ENCODE results near the gene RNASEH2A. TPM values are rescaled to one million over a fixed set of nuclear protein-coding genes. Genes with fewer than 3 reads are reported as not detected.

The RNASEH2A gene
- total RNA-seq, 1 experiment from 2014 or later = 72.9 TPM

DNA sequence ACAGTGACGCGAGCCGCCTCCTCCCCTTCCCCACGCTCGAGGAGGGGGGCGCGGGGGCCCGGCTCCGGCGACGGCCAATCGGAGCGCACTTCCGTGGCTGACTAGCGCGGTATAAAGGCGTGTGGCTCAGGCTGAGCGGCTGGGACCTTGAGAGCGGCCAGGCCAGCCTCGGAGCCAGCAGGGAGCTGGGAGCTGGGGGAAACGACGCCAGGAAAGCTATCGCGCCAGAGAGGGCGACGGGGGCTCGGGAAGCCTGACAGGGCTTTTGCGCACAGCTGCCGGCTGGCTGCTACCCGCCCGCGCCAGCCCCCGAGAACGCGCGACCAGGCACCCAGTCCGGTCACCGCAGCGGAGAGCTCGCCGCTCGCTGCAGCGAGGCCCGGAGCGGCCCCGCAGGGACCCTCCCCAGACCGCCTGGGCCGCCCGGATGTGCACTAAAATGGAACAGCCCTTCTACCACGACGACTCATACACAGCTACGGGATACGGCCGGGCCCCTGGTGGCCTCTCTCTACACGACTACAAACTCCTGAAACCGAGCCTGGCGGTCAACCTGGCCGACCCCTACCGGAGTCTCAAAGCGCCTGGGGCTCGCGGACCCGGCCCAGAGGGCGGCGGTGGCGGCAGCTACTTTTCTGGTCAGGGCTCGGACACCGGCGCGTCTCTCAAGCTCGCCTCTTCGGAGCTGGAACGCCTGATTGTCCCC lies 14.9 kb upstream of the RNASEH2A start, which contains the start of gene JUNB:
JUNB (plus strand) TSS at position 142 of the 706 bp plus-strand sequence; CDS start at position 428, 286 bp downstream.
- ATAC-seq = peak; percentile 17
- H3K9me3 Mint-ChIP-seq = no peaks in the 10 kb centered on the region
- no peaks in the 10 kb centered on the region for H3K36me3 Mint-ChIP-seq
- peaks cover 39% of the 10 kb centered on the region for H3K4me1 Mint-ChIP-seq
- peak within 1 kb of the TSS; percentile 84 for H3K4me3 Mint-ChIP-seq
- POLR2A ChIA-PET = interaction anchor here (0.6 to 3.1 kb wide), 10 partner anchors 8 to 174 kb away, joined by 3 to 29 read pairs (median 4); partner anchors contain the start of genes DNASE2, HOOK2, PRDX2 and RNASEH2A
- peak within 1 kb of the TSS; percentile 79 for H3K27ac Mint-ChIP-seq
- H3K27me3 Mint-ChIP-seq (ENCODE audit: low read depth) = peaks cover 32% of the 10 kb centered on the region
- CTCF ChIA-PET = interaction anchor here (0.9 to 14.0 kb wide), 10 partner anchors 10 to 119 kb away, joined by 3 to 341 read pairs (median 8); partner anchors contain the start of genes HOOK2, PRDX2 and THSD8
- peak; percentile 81 for DNase-seq (ENCODE audit: low spot score)
- TF ChIP-seq NFATC4 (CRISPR knock-in tag; IDR thresholded peaks at IDR 0.05) (no peak), NFE2L1 (CRISPR knock-in tag; IDR thresholded peaks at IDR 0.05) (no peak), ZNF425 (CRISPR knock-in tag; conservative IDR thresholded peaks at IDR 0.05) (no peak), NFYB (CRISPR knock-in tag; conservative IDR thresholded peaks at IDR 0.05; ENCODE audit: low read depth) (0 out of 2 replicates have a peak, but pooled peaks have one; percentile 41), E2F1 (CRISPR knock-in tag; IDR thresholded peaks at IDR 0.05) (peak; percentile 40; the same call in 1 of the 2 replicates), ZNF263 (CRISPR knock-in tag; IDR thresholded peaks at IDR 0.05; ENCODE audit: low read depth) (no peak), CREB1 (CRISPR knock-in tag; IDR thresholded peaks at IDR 0.05) (no peak), MLX (CRISPR knock-in tag; IDR thresholded peaks at IDR 0.05) (no peak), SP1 (CRISPR knock-in tag; conservative IDR thresholded peaks at IDR 0.05) (peak; percentile 64; the same call in 1 of the 2 replicates), TEAD4 (CRISPR knock-in tag; IDR thresholded peaks at IDR 0.05) (peak; percentile 48; the same call in 1 of the 2 replicates), SMAD3 (CRISPR knock-in tag; IDR thresholded peaks at IDR 0.05; ENCODE audit: borderline replicate concordance) (no peak; the same call in 1 of the 2 replicates), ATF2 (CRISPR knock-in tag; IDR thresholded peaks at IDR 0.05; ENCODE audit: borderline replicate concordance, low read depth) (no peak)
- TF ChIP-seq, protein P1, sequence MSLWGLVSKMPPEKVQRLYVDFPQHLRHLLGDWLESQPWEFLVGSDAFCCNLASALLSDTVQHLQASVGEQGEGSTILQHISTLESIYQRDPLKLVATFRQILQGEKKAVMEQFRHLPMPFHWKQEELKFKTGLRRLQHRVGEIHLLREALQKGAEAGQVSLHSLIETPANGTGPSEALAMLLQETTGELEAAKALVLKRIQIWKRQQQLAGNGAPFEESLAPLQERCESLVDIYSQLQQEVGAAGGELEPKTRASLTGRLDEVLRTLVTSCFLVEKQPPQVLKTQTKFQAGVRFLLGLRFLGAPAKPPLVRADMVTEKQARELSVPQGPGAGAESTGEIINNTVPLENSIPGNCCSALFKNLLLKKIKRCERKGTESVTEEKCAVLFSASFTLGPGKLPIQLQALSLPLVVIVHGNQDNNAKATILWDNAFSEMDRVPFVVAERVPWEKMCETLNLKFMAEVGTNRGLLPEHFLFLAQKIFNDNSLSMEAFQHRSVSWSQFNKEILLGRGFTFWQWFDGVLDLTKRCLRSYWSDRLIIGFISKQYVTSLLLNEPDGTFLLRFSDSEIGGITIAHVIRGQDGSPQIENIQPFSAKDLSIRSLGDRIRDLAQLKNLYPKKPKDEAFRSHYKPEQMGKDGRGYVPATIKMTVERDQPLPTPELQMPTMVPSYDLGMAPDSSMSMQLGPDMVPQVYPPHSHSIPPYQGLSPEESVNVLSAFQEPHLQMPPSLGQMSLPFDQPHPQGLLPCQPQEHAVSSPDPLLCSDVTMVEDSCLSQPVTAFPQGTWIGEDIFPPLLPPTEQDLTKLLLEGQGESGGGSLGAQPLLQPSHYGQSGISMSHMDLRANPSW (CRISPR knock-in tag; conservative IDR thresholded peaks at IDR 0.05; ENCODE audit: low read depth) = no peak
- TF ChIP-seq, protein P2, sequence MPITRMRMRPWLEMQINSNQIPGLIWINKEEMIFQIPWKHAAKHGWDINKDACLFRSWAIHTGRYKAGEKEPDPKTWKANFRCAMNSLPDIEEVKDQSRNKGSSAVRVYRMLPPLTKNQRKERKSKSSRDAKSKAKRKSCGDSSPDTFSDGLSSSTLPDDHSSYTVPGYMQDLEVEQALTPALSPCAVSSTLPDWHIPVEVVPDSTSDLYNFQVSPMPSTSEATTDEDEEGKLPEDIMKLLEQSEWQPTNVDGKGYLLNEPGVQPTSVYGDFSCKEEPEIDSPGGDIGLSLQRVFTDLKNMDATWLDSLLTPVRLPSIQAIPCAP (CRISPR knock-in tag; IDR thresholded peaks at IDR 0.05) = no peak
- TF ChIP-seq, protein P3, sequence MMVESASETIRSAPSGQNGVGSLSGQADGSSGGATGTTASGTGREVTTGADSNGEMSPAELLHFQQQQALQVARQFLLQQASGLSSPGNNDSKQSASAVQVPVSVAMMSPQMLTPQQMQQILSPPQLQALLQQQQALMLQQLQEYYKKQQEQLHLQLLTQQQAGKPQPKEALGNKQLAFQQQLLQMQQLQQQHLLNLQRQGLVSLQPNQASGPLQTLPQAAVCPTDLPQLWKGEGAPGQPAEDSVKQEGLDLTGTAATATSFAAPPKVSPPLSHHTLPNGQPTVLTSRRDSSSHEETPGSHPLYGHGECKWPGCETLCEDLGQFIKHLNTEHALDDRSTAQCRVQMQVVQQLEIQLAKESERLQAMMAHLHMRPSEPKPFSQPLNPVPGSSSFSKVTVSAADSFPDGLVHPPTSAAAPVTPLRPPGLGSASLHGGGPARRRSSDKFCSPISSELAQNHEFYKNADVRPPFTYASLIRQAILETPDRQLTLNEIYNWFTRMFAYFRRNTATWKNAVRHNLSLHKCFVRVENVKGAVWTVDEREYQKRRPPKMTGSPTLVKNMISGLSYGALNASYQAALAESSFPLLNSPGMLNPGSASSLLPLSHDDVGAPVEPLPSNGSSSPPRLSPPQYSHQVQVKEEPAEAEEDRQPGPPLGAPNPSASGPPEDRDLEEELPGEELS (CRISPR knock-in tag; IDR thresholded peaks at IDR 0.05) = peak; percentile 73
- TF ChIP-seq, protein P4, sequence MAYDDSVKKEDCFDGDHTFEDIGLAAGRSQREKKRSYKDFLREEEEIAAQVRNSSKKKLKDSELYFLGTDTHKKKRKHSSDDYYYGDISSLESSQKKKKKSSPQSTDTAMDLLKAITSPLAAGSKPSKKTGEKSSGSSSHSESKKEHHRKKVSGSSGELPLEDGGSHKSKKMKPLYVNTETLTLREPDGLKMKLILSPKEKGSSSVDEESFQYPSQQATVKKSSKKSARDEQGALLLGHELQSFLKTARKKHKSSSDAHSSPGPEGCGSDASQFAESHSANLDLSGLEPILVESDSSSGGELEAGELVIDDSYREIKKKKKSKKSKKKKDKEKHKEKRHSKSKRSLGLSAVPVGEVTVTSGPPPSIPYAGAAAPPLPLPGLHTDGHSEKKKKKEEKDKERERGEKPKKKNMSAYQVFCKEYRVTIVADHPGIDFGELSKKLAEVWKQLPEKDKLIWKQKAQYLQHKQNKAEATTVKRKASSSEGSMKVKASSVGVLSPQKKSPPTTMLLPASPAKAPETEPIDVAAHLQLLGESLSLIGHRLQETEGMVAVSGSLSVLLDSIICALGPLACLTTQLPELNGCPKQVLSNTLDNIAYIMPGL (CRISPR knock-in tag; IDR thresholded peaks at IDR 0.05) = 0 out of 2 replicates have a peak, but pooled peaks have one; percentile 44
- TF ChIP-seq, protein P5, sequence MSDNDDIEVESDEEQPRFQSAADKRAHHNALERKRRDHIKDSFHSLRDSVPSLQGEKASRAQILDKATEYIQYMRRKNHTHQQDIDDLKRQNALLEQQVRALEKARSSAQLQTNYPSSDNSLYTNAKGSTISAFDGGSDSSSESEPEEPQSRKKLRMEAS (CRISPR knock-in tag; IDR thresholded peaks at IDR 0.05) = peak; percentile 91
